Endothelial cell of coronary artery (primary cell): ENCODE measurements around the gene NMBR. TPM values are rescaled to one million over a fixed set of nuclear protein-coding genes. Genes with fewer than 3 reads are reported as not detected.

ENCODE experiments used
- total RNA-seq: library from RNA; depleted of rRNA; stranded (reverse); fragments of >200 nt; gene quantifications from 2 replicates; pipeline ENCODE4 v1.2.3, GENCODE V29; 2014

The NMBR gene
- total RNA-seq, result not detected in 2 replicates

GRCh38 chr6:142146828-142147662 is at the start of gene NMBR, which contains the start of gene VTA1:
Gene NMBR (minus strand): TSS chr6:142147122. CDS start chr6:142088658, 58,464 bp downstream.
Gene VTA1 (plus strand): TSS chr6:142147263. CDS start chr6:142147288, 25 bp downstream.

GRCh38 chr6:142132625-142133024 is 14.3 kb downstream of the NMBR start, which contains the start of gene GJE1:
Gene GJE1 (plus strand): TSS chr6:142132925. CDS start chr6:142133159, 234 bp downstream.

Other genes starting within 250 kb of the NMBR start
- not detected in 2 replicates for gene GJE1, start 14.2 kb downstream of the NMBR start, total RNA-seq
- 32.2 and 34.9 TPM in 2 replicates for gene VTA1, start 141 bp upstream of the NMBR start, total RNA-seq
- gene ADGRG6, start 154.9 kb upstream of the NMBR start, total RNA-seq, result 5.3 and 85.2 TPM in 2 replicates